Ishikawa (cell line): ENCODE results near the gene OXCT1.

Experiments
- CEBPB ChIP-seq: IDR thresholded peaks from 2 replicates; pipeline ENCODE4 v1.6.1; 2012
- CREB1 ChIP-seq: IDR thresholded peaks from 2 replicates; pipeline ENCODE4 v1.6.1; 2012; ENCODE audit warnings: low read depth
- EGR1 ChIP-seq: IDR thresholded peaks from 2 replicates; pipeline ENCODE4 v1.6.1; 2012
- EP300 ChIP-seq: IDR thresholded peaks from 2 replicates; pipeline ENCODE4 v1.6.1; 2012; ENCODE audit warnings: borderline replicate concordance
- FOXM1 ChIP-seq: IDR thresholded peaks from 2 replicates; pipeline ENCODE4 v1.6.1; 2012; ENCODE audit warnings: low read depth, borderline replicate concordance
- MAX ChIP-seq: IDR thresholded peaks from 2 replicates; pipeline ENCODE4 v1.6.1; 2012
- NFIC ChIP-seq: IDR thresholded peaks from 2 replicates; pipeline ENCODE4 v1.6.1; 2012
- RAD21 ChIP-seq: IDR thresholded peaks from 2 replicates; pipeline ENCODE4 v1.6.1; 2012; ENCODE audit warnings: low read depth
- REST ChIP-seq: IDR thresholded peaks from 2 replicates; pipeline ENCODE4 v1.6.1; 2012; ENCODE audit warnings: low read depth, mild to moderate bottlenecking
- TAF1 ChIP-seq: IDR thresholded peaks from 2 replicates; pipeline ENCODE4 v1.6.1; 2012; ENCODE audit warnings: low read depth, mild to moderate bottlenecking
- TCF12 ChIP-seq: IDR thresholded peaks from 2 replicates; pipeline ENCODE4 v1.6.1; 2012; ENCODE audit warnings: low read depth
- TEAD4 ChIP-seq: IDR thresholded peaks from 2 replicates; pipeline ENCODE4 v1.6.1; 2012
- USF1 ChIP-seq: IDR thresholded peaks from 2 replicates; pipeline ENCODE4 v1.6.1; 2012
- YY1 ChIP-seq: IDR thresholded peaks from 2 replicates; pipeline ENCODE4 v1.6.1; 2012; ENCODE audit warnings: low read depth
- ZBTB7A ChIP-seq: IDR thresholded peaks from 2 replicates; pipeline ENCODE4 v1.6.1; 2012; ENCODE audit warnings: low read depth

OXCT1 gene

GRCh38 chr5:41787265-41787664 is 83.0 kb downstream of the OXCT1 start:
- TF ChIP-seq FOXM1: no peak
- TF ChIP-seq EGR1: no peak
- TF ChIP-seq YY1: no peak
- no peak for TF ChIP-seq CREB1
- TF ChIP-seq NFIC: no peak
- TF ChIP-seq TAF1: no peak
- TF ChIP-seq ZBTB7A: no peak
- no peak for TF ChIP-seq TCF12
- TF ChIP-seq REST: no peak
- no peak for TF ChIP-seq EP300

- TF ChIP-seq CREB1 (no peak), USF1 (no peak), NFIC (no peak), MAX (no peak), CEBPB (no peak), TCF12 (no peak), EGR1 (no peak), REST (no peak), YY1 (no peak)
Observed at GRCh38 chr5:41785061-41785460, 85.2 kb downstream of the OXCT1 start.

- TF ChIP-seq ZBTB7A (no peak), RAD21 (no peak), YY1 (no peak), CREB1 (no peak), EP300 (no peak), REST (no peak), TCF12 (no peak), FOXM1 (no peak), TEAD4 (no peak)
Observed at GRCh38 chr5:41778410-41778809, 91.8 kb downstream of the OXCT1 start.

- TF ChIP-seq TEAD4: no peak
- TF ChIP-seq USF1: no peak
- no peak for TF ChIP-seq TAF1
- no peak for TF ChIP-seq YY1
- no peak for TF ChIP-seq EGR1
Observed at GRCh38 chr5:41776435-41776834, 93.8 kb downstream of the OXCT1 start.

GRCh38 chr5:41773799-41774198 is 96.4 kb downstream of the OXCT1 start:
- no peak for TF ChIP-seq EGR1
- no peak for TF ChIP-seq TEAD4
- TF ChIP-seq USF1: no peak
- no peak for TF ChIP-seq EP300
- no peak for TF ChIP-seq CEBPB
- no peak for TF ChIP-seq RAD21
- TF ChIP-seq REST: no peak
- no peak for TF ChIP-seq CREB1
- TF ChIP-seq ZBTB7A: no peak
- TF ChIP-seq TAF1: no peak
- TF ChIP-seq MAX: no peak
- no peak for TF ChIP-seq NFIC
